DOHH2 (cell line): Measurements from ENCODE around the gene ATG2B.
"Not testable (repeated sequence)": the region's sequence is repeated elsewhere in the genome, so short reads cannot be mapped to it uniquely, and the experiment has no call there.

ENCODE experiments used
- H3F3A ChIP-seq: fragments of 200-600 bp; sonication (generic), shearing (Covaris generic); 2 replicates; pipeline ENCODE4 v1.6.0; 2016; ENCODE audit warnings: antibody characterized with exemption, mild to moderate bottlenecking; ENCODE audit not compliant: control insufficient read depth, insufficient read depth
- H3K27ac ChIP-seq: fragments of 200-600 bp; sonication (generic); 2 replicates; pipeline ENCODE4 v1.5.1; 2014; ENCODE audit warnings: low read depth, mild to moderate bottlenecking, low read length, moderate library complexity
- H3K27me3 ChIP-seq: fragments of 200-600 bp; sonication (generic); 2 replicates; pipeline ENCODE4 v1.6.1; 2014; ENCODE audit warnings: mild to moderate bottlenecking, low read length, mixed read lengths; ENCODE audit not compliant: control insufficient read depth
- H3K36me3 ChIP-seq: fragments of 200-600 bp; sonication (generic); 2 replicates; pipeline ENCODE4 v1.6.1; 2014; ENCODE audit warnings: mild to moderate bottlenecking, low read length, moderate library complexity, mixed read lengths; ENCODE audit not compliant: control insufficient read depth
- H3K4me1 ChIP-seq: fragments of 200-600 bp; sonication (generic); 2 replicates; pipeline ENCODE4 v1.6.1; 2014; ENCODE audit warnings: mild to moderate bottlenecking, low read length, mixed read lengths; ENCODE audit not compliant: control insufficient read depth
- H3K4me2 ChIP-seq: fragments of 200-600 bp; sonication (generic); 2 replicates; pipeline ENCODE4 v1.6.0; 2014; ENCODE audit warnings: mild to moderate bottlenecking, low read length, moderate library complexity
- H3K4me3 ChIP-seq: fragments of 200-600 bp; sonication (generic); 2 replicates; pipeline ENCODE4 v1.5.1; 2014; ENCODE audit warnings: mild to moderate bottlenecking, low read length, mixed read lengths
- H3K79me2 ChIP-seq: fragments of 200-600 bp; sonication (generic); 2 replicates; pipeline ENCODE4 v1.6.1; 2014; ENCODE audit warnings: mild to moderate bottlenecking, low read length, mixed read lengths; ENCODE audit not compliant: control insufficient read depth
- H3K9me2 ChIP-seq: fragments of 200-600 bp; sonication (generic); replicated peaks from 2 replicates; pipeline ENCODE4 v1.6.1; 2014; ENCODE audit warnings: mild to moderate bottlenecking, low read length, mixed read lengths; ENCODE audit not compliant: control insufficient read depth
- H3K9me3 ChIP-seq: fragments of 200-600 bp; sonication (generic); 2 replicates; pipeline ENCODE4 v1.6.1; 2014; ENCODE audit warnings: antibody characterized with exemption, low read length, mixed read lengths; ENCODE audit not compliant: control insufficient read depth, insufficient read depth
- H4K20me1 ChIP-seq: fragments of 200-600 bp; sonication (generic); 2 replicates; pipeline ENCODE4 v1.6.0; 2014; ENCODE audit warnings: low read depth, mild to moderate bottlenecking, antibody characterized with exemption, low read length, moderate library complexity; ENCODE audit not compliant: control insufficient read depth, insufficient read depth
- EZH2phosphoT487 ChIP-seq: fragments of 200-600 bp; sonication (generic); IDR thresholded peaks from 2 replicates; pipeline ENCODE4 v1.6.1; 2017; ENCODE audit warnings: borderline replicate concordance, mild to moderate bottlenecking, antibody characterized with exemption, low read length, moderate library complexity, mixed read lengths
- TF ChIP-seq, protein P1 (sequence below): fragments of 200-600 bp; sonication (generic); IDR thresholded peaks from one replicate; pipeline ENCODE4 v1.5.1; 2014; ENCODE audit warnings: antibody characterized with exemption, mild to moderate bottlenecking, low read depth, low read length; ENCODE audit not compliant: poor library complexity, severe bottlenecking

ATG2B gene

GRCh38 chr14:96245710-96246538 is 117.2 kb downstream of the ATG2B start:
- H3K9me2 ChIP-seq: no peaks in the 10 kb centered on the region
- no peaks in the 10 kb centered on the region for H4K20me1 ChIP-seq
- H3K36me3 ChIP-seq: no peaks in the 10 kb centered on the region
- no peak overlapping the region for H3K27ac ChIP-seq
- TF ChIP-seq, protein P1, sequence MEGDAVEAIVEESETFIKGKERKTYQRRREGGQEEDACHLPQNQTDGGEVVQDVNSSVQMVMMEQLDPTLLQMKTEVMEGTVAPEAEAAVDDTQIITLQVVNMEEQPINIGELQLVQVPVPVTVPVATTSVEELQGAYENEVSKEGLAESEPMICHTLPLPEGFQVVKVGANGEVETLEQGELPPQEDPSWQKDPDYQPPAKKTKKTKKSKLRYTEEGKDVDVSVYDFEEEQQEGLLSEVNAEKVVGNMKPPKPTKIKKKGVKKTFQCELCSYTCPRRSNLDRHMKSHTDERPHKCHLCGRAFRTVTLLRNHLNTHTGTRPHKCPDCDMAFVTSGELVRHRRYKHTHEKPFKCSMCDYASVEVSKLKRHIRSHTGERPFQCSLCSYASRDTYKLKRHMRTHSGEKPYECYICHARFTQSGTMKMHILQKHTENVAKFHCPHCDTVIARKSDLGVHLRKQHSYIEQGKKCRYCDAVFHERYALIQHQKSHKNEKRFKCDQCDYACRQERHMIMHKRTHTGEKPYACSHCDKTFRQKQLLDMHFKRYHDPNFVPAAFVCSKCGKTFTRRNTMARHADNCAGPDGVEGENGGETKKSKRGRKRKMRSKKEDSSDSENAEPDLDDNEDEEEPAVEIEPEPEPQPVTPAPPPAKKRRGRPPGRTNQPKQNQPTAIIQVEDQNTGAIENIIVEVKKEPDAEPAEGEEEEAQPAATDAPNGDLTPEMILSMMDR: no peak
- TF ChIP-seq EZH2phosphoT487: no peak
- no peaks in the 10 kb centered on the region for H3K27me3 ChIP-seq
- H3K9me3 ChIP-seq: no peaks in the 10 kb centered on the region
- H3K4me3 ChIP-seq: no peak overlapping the region
- H3K79me2 ChIP-seq: no peaks in the 10 kb centered on the region
- no peaks in the 10 kb centered on the region for H3K4me1 ChIP-seq
- H3F3A ChIP-seq: no peaks in the 10 kb centered on the region
- no peak overlapping the region for H3K4me2 ChIP-seq

DNA sequence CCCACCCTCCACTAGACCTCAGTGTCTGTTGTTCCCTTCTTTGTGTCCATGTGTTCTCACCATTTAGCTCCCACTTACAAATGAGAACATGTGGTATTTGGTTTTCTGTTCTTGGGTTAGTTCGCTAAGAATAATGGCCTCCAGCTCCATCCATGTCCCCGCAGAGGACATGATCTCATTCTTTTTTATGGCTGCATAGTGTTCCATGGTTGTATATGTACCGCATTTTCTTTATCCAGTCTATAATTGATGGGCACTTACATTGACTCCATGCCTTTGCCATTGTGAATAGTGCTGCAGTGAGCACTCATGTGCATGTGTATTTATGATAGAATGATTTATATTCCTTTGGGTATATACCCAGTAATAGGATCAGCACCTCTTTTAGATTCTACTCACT is 118.1 kb downstream of the ATG2B start:
- not testable (repeated sequence) for H3K27me3 ChIP-seq, H3K4me1 ChIP-seq, H4K20me1 ChIP-seq, H3K79me2 ChIP-seq, H3K9me3 ChIP-seq, H3K4me3 ChIP-seq, H3F3A ChIP-seq, H3K4me2 ChIP-seq, H3K36me3 ChIP-seq, H3K27ac ChIP-seq, H3K9me2 ChIP-seq

DNA sequence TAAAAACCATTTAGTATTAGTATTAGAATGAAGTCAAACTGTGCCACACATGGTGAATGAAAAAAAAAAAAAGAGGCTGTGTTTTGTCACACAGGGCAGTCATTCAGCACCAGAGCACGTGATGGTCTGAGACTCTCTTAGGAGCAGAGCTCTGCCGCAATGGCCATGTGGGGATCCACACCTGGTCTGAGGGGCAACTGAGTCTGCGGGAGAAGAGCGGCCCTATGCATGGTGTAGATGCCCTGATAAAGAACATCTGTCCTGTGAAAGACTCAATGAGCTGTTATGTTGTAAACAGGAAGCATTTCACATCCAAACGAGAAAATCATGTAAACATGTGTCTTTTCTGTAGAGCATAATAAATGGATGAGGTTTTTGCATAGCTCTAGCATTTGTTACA is 119.4 kb downstream of the ATG2B start:
- no peak overlapping the region for H3K27ac ChIP-seq
- TF ChIP-seq, protein P1: no peak
- no peak for TF ChIP-seq EZH2phosphoT487
- no peaks in the 10 kb centered on the region for H3F3A ChIP-seq
- H3K9me2 ChIP-seq: no peaks in the 10 kb centered on the region
- H3K9me3 ChIP-seq: no peaks in the 10 kb centered on the region
- peaks cover 3% of the 10 kb centered on the region; the same call in 1 of the 2 replicates for H3K27me3 ChIP-seq
- no peak overlapping the region for H3K4me2 ChIP-seq
- H3K79me2 ChIP-seq: no peaks in the 10 kb centered on the region
- no peaks in the 10 kb centered on the region for H4K20me1 ChIP-seq
- no peaks in the 10 kb centered on the region for H3K36me3 ChIP-seq
- H3K4me3 ChIP-seq: no peak overlapping the region
- no peaks in the 10 kb centered on the region for H3K4me1 ChIP-seq

DNA sequence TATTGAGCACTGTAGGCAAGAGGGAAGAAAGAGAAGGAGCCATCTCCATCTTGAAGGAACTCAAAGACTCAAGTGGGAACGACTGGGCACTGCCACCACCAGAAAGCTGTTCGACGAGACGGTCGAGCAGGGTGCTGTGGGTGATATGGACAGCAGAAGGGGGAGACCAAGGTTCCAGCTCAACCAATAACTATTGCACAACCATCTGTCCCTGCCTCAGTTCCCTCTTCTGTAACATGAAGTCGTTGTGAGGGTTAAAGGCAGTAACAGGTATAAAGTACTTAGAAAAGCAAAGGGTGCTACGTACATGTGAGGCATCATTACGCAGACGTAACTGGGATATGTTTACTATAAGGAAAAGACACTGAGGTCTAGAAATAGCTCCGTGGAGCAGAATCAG is 121.0 kb downstream of the ATG2B start:
- Histone ChIP-seq H3K9me2 (no peaks in the 10 kb centered on the region), H3K79me2 (no peaks in the 10 kb centered on the region), H3K27ac (no peak overlapping the region), H3K9me3 (no peaks in the 10 kb centered on the region), H3K27me3 (peaks cover 8% of the 10 kb centered on the region), H3F3A (no peaks in the 10 kb centered on the region), H3K4me3 (no peak overlapping the region), H3K4me2 (no peak overlapping the region), H3K4me1 (no peaks in the 10 kb centered on the region), H3K36me3 (no peaks in the 10 kb centered on the region), H4K20me1 (no peaks in the 10 kb centered on the region)
- TF ChIP-seq, protein P1: no peak
- no peak for TF ChIP-seq EZH2phosphoT487
